Activated CD8-positive, alpha-beta T cell treated with anti-CD3 and anti-CD28 coated beads, Interleukin-2, amount 10 ng/mL, durations not matched to agents 7 days and 5 days (primary cell): ENCODE data around the gene UPF3B. TPM values are rescaled to one million over a fixed set of nuclear protein-coding genes. Genes with fewer than 3 reads are reported as not detected.

Source experiments
- total RNA-seq, 2 experiments: library from RNA; stranded (reverse); gene quantifications; one replicate each; pipeline ENCODE4 v1.2.3, GENCODE V29; 2021

Gene UPF3B
- total RNA-seq, 2 experiments from 2014 or later, result 10.3 to 10.9 TPM

Other genes starting within 250 kb of the UPF3B start
- 10 to 100 TPM; 16.3 to 18.4 TPM for gene NKRF, start 246.5 kb downstream of the UPF3B start, total RNA-seq
- gene SEPTIN6, start 159.8 kb downstream of the UPF3B start, total RNA-seq, result 100 to 1,000 TPM; 303 to 312 TPM
- 1 to 10 TPM in 1 of 2 experiments, under 1 TPM in 1; 0.92 to 1.4 TPM for gene SOWAHD, start 94.4 kb downstream of the UPF3B start, total RNA-seq
- 1,000 to 10,000 TPM; 1,775 to 1,899 TPM for gene RPL39, start 61.3 kb downstream of the UPF3B start, total RNA-seq
- 10 to 100 TPM; 29.1 to 29.5 TPM for gene RNF113A, start 18.8 kb upstream of the UPF3B start, total RNA-seq
- gene NDUFA1, start 18.9 kb upstream of the UPF3B start, total RNA-seq, result 100 to 1,000 TPM; 110 to 111 TPM
- not detected for gene AKAP14, start 42.9 kb upstream of the UPF3B start, total RNA-seq
- gene NKAP, start 90.8 kb upstream of the UPF3B start, total RNA-seq, result 1 to 10 TPM; 6.5 to 7.6 TPM
- gene RHOXF2B, start 224.7 kb upstream of the UPF3B start, total RNA-seq, result not detected